GM19240 (cell line): ENCODE results near the gene CH25H.

Experiments
- DNase-seq: peaks from one replicate; pipeline ENCODE4 v3.0.0; 2011; ENCODE audit warnings: low spot score; ENCODE audit not compliant: insufficient read length

CH25H gene

GRCh38 chr10:89158446-89158845 is 48.7 kb downstream of the CH25H start:
- DNase-seq, result no peak

GRCh38 chr10:89156161-89156835 is 50.8 kb downstream of the CH25H start:
- no peak for DNase-seq
